ENCODE results near the gene IQCC.
A peak's percentile ranks its signal among the peaks of the same experiment; 100 is the strongest.

IQCC gene

DNA sequence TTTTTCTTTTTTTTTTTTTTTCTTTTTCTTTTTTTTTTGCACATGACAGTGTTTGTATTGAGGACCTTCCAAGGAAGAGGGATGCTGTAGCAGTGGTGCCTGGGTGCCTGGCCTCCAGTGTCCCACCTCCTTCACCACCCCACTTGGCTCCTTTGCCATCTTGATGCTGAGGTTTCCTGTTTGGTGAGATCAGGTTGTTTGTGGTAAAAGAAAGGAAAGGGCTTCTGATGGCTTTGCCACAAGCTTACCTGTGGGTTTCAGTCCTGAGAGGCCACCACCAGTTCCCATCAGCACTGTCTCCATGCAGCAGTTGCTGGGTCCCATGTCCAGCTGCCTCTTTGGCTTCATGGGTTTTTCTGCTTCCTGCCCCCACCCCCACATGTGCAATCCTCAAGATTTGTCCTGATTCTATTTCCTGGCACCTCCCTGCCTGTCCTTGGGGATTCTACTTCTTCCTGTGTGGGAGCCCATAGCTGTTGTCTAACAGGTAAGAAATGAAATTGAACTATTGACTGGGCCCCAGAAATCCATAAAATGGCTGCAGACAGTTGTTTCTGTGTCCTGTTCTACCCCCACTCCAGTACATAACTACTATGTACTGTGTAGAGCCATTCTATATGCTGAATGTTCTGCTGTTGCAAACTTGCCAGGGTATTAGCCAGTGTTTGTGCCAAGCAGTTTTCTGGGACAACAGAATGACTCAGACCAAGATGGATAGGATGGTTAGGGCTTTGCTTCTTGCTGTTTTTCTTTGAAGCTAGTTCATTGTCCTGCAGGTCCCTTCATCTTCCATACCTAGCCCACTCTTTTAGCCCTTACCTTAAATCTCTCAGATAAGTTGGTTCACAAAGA is 9.3 kb upstream of the IQCC start:
- no peak for DNase-seq (ENCODE audit: low spot score)

DNA sequence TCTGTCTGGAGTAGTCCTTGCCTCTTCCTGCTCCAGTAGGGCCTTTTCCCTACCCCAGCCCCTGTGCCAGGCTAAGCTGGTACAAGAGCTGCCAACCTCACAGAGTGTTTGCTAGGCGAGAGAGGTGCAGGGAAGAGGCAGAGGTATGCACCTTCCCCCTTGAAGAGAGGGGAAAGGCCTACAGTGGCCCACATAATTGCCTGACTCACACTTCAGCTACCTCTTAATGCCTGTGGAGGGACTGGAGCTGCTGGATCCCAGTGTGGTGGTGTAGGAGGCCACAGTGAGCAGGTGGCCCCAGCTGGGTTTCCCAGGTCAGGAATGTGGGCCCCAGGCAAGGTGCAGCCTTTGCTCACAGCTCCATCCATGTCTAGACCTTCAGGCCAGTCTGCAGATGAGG is 8.4 kb upstream of the IQCC start:
- peak; percentile 41 for DNase-seq (ENCODE audit: low spot score)

- DNase-seq (ENCODE audit: low spot score) = no peak
Measured at GRCh38 chr1:32197837-32198236, 7.6 kb upstream of the IQCC start.

- DNase-seq (ENCODE audit: low spot score) = no peak
Measured at GRCh38 chr1:32198237-32199042, 7.0 kb upstream of the IQCC start.

DNA sequence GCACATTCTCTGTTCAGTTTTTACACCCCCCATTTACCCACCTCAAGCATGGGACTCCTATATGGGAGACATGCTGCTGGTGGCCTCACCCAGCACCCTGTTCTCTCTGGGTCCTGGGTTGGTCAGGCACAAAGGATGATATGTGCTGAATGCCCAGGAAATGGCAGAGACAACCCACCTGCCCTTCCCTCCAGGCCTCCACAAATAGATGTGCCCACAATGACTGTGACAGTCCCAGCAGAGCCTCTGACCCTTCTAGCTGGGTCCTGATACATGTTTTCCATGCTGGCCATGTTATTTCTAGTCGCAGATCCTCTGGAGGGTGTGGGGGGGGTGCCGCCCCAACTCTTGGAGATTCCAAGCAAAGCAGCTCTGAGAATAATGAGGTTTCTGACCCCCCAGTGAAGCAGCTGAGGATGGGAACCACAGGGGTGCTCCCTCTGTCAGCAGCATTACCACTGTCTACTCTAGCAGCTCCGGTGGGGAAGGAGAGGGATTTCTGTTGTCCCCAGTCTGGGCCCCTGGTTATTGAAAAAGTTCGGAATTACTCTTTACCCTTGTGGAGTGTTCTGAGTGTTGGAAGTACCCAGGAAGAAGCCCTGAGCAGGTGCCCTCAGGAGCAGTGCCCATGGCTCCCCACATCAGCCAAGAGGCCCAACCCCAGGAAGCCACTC is 6.3 kb upstream of the IQCC start:
- DNase-seq (ENCODE audit: low spot score) = no peak

GRCh38 chr1:32199717-32200072 is 5.8 kb upstream of the IQCC start:
- no peak for DNase-seq (ENCODE audit: low spot score)

GRCh38 chr1:32200226-32201010 is 5.1 kb upstream of the IQCC start, which contains the start of gene CCDC28B:
Gene CCDC28B (plus strand): TSS chr1:32200595. CDS start chr1:32201936, 1,341 bp downstream.
- DNase-seq (ENCODE audit: low spot score) = peak; percentile 60

GRCh38 chr1:32201011-32201855 is 4.2 kb upstream of the IQCC start:
- peak; percentile 41 for DNase-seq (ENCODE audit: low spot score)

- DNase-seq (ENCODE audit: low spot score) = no peak
Measured at GRCh38 chr1:32204943-32205361, 519 bp upstream of the IQCC start.

GRCh38 chr1:32208469-32208868 is 3.0 kb downstream of the IQCC start:
- DNase-seq (ENCODE audit: low spot score) = no peak

- DNase-seq (ENCODE audit: low spot score) = peak; percentile 94
Measured at GRCh38 chr1:32208891-32209328, 3.4 kb downstream of the IQCC start, which contains the start of gene DCDC2B. Gene DCDC2B (plus strand): TSS chr1:32209089. CDS start chr1:32209094, 5 bp downstream.

GRCh38 chr1:32215629-32216480 is 10.4 kb downstream of the IQCC start:
- DNase-seq (ENCODE audit: low spot score) = peak; percentile 71

- DNase-seq (ENCODE audit: low spot score) = no peak
Measured at GRCh38 chr1:32216566-32216965, 11.1 kb downstream of the IQCC start.

DNA sequence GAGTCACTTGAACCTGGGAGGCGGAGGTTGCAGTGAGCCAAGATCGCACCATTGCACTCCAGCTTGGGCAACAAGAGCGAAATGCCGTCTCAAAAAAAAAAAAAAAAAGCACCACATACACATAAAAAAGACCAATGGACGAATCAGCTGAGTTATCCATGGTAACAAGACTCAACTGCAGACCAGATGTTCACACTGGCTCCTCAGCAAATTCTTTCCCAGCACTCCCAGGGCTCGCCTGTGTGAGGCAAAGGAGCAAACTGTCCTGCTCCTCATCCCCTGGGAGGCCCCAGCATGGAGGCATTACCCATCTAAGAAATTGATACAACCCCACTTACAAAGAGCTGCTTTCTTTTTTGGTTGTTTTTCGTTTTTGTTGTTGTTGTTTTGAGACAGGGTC is 13.6 kb downstream of the IQCC start:
- no peak for DNase-seq (ENCODE audit: low spot score)

- DNase-seq (ENCODE audit: low spot score) = peak; percentile 94
Measured at GRCh38 chr1:32220746-32221580, 15.5 kb downstream of the IQCC start.

DNA sequence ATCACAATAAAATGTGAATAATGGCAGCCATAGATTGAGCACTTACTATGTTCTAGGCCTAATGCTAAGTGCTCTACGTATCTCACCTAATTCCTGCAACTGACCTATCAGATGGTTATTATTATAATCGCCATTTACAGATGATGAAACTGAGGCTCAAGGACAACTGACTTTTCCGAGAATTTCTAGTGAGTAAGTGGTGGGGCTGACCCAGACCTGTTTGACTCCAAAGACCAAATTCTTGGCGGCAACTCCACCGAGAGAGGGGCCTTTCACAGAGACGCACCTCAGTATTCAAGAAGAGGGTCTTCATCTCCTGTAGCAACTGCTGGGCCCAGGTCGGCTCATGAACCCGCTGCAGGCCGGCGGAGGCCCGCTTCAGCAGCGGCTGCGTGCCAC is 16.1 kb downstream of the IQCC start:
- no peak for DNase-seq (ENCODE audit: low spot score)

- DNase-seq (ENCODE audit: low spot score) = peak; percentile 94
Measured at GRCh38 chr1:32221980-32222755, 16.7 kb downstream of the IQCC start, which contains the start of the genes EIF3I and TMEM234. Gene EIF3I (plus strand): TSS chr1:32222407. CDS start chr1:32222442, 35 bp downstream. Gene TMEM234 (minus strand): TSS chr1:32222353. CDS start chr1:32222322, 31 bp downstream.

DNA sequence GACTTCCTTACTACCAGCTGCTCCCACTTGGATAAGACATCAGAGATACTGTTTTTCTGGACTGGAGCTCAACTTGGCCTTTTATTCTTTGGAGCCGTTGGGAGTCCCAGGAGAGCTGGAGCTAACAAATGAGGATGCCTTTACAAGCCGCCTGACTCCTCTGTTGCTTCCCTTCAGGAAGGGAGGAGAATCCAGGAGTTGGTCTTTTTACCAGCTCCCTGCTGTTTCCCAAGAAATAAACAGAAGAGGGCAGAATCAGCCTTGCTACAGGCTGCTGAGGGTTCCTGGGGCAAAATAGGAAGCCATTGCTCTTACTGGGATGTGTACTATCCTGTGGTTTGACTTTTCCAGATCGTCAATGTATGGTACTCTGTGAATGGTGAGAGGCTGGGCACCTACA is 18.2 kb downstream of the IQCC start:
- no peak for DNase-seq (ENCODE audit: low spot score)
